NCI-H2227 treated with DMSO at 0.1 percent for 48 hours (cell line): ENCODE data around the gene FUT6.
"Not testable (repeated sequence)": the region's sequence is repeated elsewhere in the genome, so short reads cannot be mapped to it uniquely, and the experiment has no call there.

ENCODE experiments used
- DNase-seq: peaks from one replicate; lab custom pipeline; 2025; lab: John Stamatoyannopoulos, UW

The FUT6 gene, protein sequence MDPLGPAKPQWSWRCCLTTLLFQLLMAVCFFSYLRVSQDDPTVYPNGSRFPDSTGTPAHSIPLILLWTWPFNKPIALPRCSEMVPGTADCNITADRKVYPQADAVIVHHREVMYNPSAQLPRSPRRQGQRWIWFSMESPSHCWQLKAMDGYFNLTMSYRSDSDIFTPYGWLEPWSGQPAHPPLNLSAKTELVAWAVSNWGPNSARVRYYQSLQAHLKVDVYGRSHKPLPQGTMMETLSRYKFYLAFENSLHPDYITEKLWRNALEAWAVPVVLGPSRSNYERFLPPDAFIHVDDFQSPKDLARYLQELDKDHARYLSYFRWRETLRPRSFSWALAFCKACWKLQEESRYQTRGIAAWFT

DNA sequence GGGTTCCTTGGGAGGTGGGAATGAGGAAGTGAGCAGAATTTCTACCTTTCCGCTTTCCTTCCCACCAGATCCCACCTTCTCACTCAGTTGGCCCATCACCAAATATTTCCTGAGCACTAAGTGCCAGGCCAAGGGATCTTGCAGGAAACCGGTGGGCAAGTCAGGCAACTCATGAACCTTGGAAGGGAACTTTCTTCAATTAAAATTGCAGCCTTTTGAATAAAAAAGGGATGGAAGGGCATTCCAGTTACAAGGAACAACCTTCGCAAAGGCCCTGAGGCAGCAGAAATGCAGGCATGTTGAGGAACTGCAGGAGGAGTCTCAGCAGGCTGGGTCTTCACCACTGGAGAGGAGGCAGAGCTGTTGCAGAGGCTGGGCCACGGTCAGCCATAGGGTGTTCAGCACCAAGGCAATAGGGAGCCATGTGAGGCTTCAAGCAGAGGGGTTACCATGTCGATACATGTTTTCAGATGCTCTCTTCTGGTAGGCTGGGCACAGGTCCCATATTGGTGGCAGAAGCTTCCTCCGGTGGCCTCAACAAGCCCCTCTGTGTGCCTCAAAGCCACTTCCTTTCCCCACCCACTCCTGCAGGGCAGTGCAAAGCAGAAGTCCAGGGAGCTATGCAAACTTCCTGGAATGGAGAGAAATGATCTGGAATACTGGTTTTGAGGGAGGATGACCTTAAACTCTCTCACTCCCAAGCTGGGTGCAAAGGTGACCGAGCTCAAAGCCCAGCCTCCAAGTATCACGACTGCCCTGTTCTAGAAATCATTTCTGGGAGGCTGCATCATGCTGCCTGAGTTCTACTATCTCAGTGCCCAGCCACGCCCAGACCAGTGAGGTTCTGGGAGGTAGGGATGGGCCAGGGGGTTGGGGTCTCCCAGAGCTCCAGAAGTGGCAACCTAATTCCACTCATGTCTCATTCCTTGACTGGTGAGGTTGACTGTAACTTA, at the start of gene FUT6:
Gene FUT6, minus strand, starts transcription at position 638 of the 953 bp plus-strand sequence. CDS start 7,135 bp downstream, outside the sequence.
- DNase-seq = no peak

DNA sequence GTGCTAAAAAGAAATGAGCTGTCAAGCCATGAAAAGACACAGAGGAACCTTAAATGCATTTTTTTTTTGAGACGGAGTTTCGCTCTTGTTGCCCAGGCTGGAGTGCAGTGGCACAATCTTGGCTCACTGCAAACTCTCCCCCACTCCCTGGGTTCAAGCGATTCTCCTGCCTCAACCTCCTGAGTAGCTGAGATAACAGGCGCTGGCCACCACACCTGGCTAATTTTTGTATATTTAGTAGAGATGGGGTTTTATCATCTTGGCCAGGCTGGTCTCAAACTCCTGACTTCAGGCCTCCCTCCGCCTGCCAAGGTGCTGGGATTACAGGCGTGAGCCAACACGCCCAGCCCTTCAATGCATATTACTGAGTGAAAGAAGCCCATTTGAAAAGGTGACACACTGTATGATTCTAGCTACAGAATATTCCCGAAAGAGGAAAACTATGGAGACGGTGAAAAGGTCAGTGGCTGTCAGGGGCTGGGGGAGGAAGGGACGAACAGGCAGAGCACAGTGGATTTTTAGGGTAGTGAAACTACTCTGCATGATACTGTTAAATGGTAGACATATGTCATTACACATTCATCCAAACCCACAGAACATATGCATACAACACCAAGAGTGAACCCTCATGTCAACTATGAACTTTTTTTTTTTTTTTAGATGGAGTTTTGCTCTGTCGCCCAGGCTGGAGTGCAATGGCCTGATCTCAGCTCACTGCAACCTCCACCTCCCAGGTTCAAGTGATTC, 44.7 kb upstream of the FUT6 start:
- not testable (repeated sequence) for DNase-seq

DNA sequence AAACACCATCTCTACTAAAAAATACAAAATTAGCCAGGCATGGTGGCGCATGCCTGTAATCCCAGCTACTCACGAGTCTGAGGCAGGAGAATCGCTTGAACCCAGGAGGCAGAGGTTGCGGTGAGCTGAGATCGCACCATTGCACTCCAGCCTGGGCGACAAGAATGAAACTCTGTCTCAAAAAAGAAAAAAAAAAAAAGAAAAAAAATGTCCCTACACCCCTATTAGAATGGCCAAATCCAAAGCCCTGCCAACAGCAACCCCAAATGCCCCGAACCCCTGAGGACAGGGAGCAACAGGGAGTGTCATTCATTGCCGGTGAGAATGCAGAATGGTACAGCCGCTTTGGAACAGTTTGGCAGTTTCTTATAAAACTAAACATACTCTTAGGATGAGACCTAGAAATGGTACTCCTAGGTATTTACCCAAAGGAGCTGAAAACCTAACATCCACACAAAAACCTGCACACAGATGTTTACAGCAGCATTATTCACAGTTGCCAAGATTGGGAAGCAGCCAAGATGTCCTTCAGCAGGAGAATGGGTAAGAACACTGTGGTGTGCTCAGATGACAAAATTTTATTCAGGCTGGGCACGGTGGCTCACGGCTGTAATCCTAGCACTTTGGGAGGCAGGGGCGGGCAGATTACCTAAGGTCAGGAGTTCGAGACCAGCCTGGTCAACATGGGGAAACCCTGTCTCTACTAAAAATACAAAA, 43.8 kb upstream of the FUT6 start:
- DNase-seq = not testable (repeated sequence)

DNA sequence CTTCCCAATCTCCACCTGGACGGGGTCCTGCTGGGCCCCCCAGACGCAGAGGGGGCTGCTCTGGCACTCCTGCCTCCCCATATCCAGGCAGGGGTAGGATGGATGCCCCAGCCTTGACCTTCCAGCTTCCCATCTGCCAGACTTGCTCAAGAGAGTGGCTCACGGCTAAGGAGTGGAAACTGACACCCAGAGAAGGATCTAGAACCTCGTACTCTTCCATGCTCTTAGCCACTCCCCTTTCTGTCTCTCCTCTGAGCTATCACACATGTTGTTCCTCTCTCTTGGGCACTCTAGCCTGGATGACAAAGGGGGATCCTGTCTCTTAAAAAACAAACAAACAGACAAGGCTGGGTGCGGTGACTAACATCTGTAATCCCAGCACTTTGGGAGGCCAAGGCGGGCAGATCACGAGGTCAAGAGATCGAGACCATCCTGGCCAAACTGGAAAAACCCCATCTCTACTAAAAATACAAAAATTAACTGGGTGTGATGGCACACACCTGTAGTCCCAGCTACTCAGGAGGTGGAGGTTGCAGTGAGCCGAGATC, 43.0 kb upstream of the FUT6 start:
- no peak for DNase-seq

DNA sequence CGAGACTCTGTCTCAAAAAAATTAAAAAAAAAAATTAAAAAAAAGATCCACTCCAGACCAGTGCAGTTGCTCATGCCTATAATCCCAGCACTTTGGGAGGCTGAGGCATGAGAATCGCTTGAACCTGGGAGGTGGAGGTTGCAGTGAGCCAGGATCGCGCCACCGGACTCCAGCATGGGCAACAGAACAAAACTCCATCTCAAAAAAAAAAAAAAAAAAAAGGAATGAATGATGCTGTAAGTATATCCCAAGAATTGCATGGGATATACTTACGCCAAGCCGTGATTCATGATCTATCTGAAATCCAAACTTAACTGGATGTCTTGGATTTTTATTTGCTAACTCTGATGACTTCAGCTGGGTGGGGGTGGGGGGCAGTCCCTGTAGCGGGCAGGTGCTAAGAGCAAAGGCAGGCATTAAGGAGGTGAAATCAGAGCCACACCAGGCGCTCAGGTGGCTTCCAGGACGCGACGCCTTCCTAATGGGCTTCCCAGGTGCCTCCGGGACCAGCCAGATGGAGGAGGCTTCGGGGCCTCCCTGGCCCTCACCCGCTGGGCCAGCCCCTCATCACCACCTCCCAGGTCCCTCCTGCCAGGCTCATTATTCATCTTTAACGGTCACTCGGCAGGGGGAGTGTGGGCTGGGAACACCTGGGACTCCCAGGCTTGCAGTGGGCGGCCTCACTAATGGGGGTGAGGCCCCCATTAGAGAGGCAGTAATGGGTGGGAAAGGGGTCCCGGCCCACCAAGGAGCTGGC, 42.2 kb upstream of the FUT6 start:
- DNase-seq = no peak

DNA sequence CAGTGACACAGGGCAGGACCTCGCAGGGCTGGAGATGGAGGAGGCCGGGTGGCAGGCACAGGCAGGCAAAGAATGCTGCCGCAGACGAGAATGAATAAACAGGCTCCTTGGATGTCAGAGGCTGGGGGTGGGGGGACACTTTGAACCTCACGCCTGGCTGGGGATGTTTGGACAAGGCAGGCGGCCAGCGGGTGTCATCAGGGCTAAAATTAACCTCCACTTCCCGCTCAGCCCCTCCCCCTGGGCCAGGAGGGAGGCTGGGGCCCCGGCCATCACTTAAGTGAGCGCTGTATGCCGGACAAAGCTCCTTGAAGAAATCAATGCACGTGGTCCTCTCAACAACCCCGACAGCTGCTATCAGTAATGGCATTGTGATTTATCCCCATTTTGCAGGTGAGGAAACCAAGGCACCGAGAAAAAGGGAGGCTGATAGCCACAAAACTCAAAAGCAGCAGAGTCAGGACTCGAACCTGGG, 41.1 kb upstream of the FUT6 start:
- DNase-seq = peak; percentile 13

DNA sequence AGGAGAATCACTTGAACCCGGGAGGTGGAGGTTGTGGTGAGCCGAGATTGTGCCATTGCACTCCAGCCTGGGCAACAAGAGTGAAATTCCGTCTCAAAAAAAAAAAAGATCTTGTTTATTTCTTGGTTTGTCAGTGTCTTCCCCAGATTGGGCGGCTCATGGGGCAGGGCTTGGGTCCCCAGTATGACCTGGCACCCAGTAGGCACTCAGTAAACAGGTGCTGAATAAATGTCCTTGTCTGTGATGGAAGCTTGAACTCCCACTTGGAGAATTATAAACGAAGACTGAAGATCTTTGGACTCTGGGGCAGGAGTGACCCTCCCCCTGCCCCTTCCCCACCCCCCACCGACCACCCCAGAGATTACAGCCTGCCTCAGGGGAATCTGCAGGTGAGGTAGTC, 40.7 kb upstream of the FUT6 start:
- no peak for DNase-seq

DNA sequence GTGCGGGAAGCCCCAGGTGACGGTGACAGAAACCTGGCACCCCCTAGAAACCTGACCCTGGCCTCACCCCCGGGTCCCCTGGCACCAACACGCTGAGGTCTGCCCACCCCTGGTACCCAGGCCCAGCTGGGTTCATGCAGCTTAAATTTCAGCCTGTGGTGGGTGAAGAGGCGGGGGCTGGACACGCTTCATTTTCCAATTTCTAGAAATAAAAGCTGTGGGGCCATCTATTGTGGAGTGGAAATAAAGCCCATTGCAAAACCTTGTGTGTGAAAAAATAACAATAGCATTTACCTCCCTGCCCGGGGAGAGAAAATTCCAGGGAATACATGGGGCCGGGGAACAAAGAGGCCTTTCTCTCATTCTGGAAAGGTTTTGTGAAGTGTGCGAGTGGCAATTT, 38.4 kb upstream of the FUT6 start:
- DNase-seq = no peak

DNA sequence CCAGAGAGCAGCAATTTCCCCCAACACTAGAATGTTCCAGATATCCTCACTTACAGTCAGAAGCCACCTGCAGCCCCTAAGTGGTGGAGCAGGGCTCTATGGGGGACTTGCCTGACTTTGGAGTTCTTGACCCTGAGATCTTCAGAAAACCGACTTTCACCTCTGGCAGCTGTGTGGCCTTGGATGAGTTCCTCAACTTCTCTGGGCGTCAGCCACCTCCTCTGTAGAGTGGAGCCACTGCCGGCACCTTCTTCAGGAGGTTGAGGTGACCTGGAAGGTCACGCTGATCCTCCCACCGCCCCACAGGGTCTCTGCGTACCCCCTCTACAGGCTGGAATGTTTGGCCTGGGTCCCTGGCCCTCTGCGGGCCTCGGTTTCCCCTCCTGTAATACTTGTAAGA, 37.9 kb upstream of the FUT6 start:
- DNase-seq = no peak

DNA sequence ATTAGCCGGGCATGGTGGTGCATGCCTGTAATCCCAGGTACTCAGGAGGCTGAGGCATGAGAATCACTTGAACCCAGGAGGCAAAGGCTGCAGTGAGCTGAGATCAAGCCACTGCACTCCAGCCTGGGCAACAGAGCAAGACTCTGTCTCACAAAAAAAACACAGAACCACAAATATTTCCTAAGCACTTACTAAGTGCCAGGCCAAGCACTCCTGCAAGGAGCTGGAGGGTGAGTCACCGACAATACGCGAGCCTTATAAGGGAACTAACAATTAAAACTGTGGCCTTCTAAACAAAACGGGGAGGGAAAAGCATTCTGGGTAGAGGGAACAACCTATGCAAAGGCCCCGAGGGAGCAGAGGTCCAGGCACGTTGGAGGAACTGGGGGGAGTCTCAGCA, 35.0 kb upstream of the FUT6 start:
- not testable (repeated sequence) for DNase-seq

DNA sequence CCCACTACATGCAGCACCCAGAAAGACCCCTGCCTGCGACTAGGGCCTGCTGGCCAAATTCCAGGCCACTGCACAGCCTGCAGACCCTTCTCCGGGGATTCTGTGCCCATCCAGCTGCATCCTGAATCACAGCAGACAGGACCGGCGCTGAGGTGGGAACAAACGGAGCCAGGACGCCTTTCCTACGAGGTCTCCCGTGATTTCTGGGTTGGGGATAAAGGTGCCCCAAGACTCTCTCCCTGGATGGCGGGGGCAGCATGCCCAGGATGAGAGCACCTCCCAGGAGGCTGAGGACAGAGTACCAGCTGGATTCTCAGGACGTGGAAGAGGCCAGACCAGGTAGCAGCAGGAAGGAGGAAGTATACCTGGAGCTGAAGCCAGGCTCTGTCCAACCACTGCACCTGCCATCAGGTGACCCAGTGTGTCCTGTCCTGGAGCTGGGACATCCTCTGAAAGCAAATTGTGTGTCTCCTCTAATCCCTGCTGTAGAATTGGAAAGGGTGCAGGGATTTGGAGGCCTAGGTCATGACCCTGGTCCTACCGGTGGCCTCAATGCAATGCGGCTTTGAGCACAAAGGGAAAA, 34.2 kb upstream of the FUT6 start:
- no peak for DNase-seq

DNA sequence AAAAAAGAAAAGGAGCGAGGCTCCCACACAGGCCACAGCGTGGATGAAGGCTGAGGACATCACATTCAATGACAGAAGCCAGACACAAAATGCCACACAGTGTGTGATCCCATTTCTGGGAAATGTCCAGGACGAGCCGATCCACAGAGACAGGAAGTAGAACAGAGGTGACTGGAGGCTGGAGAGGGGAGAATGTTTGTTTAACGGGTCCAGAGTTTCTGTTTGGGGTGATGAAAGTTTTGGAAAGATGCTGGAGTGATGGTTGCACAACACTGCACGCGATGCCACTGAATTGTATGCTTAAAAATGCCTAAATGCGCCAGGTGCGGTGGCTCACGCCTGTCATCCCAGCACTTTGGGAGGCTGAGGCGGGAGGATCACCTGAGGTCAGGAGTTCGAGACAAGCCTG, 31.5 kb upstream of the FUT6 start:
- no peak for DNase-seq

DNA sequence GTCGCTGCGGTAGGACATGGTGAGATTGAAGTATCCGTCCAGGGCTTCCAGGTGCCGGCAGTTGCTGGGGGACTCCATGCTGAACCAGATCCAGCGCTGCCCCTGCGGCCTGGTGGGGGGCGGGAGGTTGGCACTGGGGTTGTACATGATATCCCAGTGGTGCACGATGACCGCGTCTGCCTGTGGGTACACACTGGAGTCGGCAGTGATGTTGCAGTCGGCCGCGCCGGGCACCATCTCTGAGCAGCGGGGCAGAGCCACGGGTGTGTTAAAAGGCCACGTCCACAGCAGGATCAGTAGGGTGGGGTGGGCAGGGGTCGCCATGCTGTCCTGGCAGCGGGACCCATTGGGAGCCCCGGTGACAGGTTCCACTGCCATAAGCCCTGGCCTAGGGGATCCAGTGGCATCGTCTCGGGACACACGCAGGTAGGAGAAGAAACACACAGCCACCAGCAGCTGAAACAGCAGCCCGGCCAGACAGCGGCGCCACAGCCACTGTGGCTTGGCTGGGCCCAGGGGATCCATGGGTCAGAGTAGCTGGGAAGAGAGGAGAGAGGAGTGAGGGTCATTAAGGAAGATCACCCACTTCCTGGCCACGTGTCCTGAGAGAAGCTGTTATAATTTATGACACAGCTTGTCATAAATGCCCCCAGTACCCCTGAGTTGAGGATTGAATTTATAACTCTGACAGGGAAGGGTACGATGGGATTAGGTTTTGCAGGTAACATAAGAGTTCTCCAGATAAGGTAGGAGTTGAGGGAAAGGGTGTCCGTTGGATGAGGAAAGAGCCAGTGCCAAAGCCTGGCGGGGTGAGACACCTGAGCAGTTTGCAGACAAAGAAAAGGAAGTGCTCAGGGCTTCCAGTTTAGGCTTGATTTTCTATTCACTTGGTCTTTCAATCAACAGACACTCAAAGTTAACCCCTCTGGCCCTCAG, 28.0 kb upstream of the FUT6 start:
- DNase-seq = no peak

DNA sequence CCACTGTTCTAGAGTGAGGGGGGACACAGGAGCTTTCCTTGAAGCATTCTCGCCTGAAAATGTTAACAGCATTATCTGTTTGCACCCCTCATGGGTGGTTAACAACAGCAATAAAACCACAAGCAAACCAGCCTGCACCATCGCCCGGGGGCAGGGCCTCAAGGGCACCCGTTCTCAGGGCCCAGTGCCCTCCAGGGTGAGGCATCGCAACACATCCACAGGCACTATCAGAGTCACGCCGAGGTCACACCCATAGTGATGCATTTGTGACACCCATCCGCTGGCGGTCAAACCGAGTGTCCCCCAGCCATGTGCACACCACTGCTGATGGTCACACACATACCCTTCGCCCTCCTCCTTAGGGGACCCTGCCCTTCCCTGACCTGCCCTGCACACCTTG, 26.3 kb upstream of the FUT6 start:
- no peak for DNase-seq

DNA sequence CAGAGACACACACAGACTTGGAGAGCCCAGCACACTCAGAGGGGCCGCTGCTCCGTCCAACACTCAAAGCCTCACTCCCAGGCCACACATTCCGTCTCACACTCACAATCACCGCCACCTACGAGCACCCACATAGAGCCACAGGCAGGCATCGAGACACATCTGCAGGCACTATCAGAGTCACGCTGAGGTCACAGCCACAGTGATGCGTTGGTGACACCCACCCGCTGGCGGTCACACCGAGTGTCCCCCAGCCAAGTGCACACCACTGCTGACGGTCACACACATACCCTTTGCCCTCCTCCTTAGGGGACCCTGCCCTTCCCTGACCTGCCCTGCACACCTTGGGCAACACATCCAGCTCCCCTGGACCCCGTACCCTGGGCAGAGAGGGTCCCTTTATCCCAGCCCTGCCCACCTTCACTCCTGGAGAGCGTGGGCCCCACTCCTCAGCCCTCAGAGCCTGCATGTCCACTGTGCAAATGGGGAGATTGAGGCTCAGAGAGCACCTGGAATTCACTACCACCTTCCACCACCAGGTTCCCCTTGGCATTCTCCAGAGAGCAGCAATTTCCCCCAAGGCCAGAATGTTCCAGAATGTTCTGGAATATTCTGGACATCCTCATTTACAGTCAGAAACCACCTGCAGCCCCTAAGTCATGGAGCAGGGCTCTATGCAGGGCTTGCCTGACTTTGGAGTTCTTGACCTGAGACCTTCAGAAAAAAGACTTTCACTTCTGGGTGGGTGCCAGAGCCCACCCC, 25.4 kb upstream of the FUT6 start:
- DNase-seq = no peak

DNA sequence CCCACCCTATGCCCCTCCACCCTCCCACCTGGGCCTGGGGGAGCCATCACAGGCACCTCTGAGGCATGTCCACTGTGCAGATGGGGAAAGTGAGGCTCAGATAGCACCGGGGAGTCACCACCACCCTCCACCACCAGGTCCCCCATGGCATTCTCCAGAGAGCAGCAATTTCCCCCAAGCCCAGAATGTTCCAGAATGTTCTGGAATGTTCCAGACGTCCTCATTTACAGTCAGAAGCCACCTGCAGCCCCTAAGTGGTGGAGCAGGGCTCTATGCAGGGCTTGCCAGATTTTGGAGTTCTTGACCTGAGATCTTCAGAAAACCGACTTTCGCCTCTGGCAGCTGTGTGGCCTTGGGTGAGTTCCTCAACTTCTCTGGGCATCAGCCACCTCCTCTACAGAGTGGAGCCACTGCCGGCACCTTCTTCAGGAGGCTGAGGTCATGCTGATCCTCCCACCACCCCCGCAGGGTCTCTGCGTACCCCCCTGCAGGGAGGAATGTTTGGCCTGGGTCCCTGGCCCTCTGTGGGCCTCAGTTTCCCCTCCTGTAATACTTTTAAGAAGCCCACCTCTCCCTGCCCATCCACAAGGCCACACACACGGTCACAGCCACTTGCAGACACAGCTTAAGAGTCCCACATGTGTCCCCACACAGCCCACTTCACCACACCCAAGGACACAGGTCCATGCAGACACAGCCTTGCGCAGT, 24.7 kb upstream of the FUT6 start:
- no peak for DNase-seq

DNA sequence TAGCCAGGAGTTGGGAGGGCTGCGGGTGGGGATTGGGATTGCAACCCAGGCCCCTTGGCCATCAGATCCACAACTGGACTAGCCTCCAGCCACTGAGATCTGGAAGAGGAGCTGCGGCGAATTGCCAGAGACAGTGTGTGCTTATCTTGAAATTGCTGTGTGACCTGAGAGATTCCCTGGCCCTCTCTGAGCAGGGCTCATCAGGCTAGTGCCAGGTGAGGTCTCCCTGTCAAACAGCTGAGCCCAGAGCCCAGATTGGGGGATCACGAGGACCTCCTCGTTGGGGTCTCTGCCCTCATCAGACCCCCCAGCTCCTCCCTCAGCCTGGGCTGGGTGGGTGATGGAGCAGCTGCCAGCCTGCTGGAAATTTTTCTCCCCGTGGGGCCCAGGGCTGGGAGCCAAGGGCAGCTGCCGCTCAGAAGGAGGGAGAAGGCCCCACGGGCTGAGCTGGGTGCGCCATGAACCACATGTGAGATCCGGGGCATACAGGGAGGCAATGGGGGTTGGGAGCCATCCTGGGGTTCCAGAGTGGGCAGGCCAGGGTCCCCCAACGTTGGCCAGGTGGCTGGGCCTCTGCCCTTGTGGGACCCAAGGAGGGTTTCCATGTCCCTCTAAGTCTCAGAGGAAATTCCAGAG, 23.6 kb upstream of the FUT6 start:
- DNase-seq = no peak
